HG03571 (cell line): ENCODE data around the gene LRTM1.

Experiments used
- ATAC-seq: cut with Tn5 transposase; IDR thresholded peaks from one replicate; pipeline ENCODE4 v1.9.1; 2021; ENCODE audit not compliant: unreplicated experiment

Gene LRTM1

GRCh38 chr3:54895613-54896012 is 32.2 kb downstream of the LRTM1 start:
- no peak for ATAC-seq

- no peak for ATAC-seq
Measured at GRCh38 chr3:54892168-54892567, 35.7 kb downstream of the LRTM1 start.

- no peak for ATAC-seq
Measured at GRCh38 chr3:54891540-54891897, 36.3 kb downstream of the LRTM1 start.

GRCh38 chr3:54889731-54890130 is 38.1 kb downstream of the LRTM1 start:
- no peak for ATAC-seq

GRCh38 chr3:54888873-54889272 is 39.0 kb downstream of the LRTM1 start:
- no peak for ATAC-seq

- no peak for ATAC-seq
Measured at GRCh38 chr3:54888162-54888561, 39.7 kb downstream of the LRTM1 start.

GRCh38 chr3:54882129-54882833 is 45.6 kb downstream of the LRTM1 start:
- ATAC-seq = no peak

GRCh38 chr3:54878145-54878544 is 49.7 kb downstream of the LRTM1 start:
- ATAC-seq = no peak

GRCh38 chr3:54877730-54878129 is 50.1 kb downstream of the LRTM1 start:
- no peak for ATAC-seq

- ATAC-seq = no peak
Measured at GRCh38 chr3:54876694-54877093, 51.2 kb downstream of the LRTM1 start.

GRCh38 chr3:54875596-54876268 is 52.1 kb downstream of the LRTM1 start:
- ATAC-seq = no peak

GRCh38 chr3:54874816-54875556 is 52.9 kb downstream of the LRTM1 start:
- no peak for ATAC-seq

GRCh38 chr3:54873059-54874010 is 54.5 kb downstream of the LRTM1 start:
- no peak for ATAC-seq

- no peak for ATAC-seq
Measured at GRCh38 chr3:54871867-54872266, 56.0 kb downstream of the LRTM1 start.

- no peak for ATAC-seq
Measured at GRCh38 chr3:54870423-54870822, 57.4 kb downstream of the LRTM1 start.
